Gastroesophageal sphincter (tissue), 3 donors: Measurements from ENCODE around the gene SLC35B2.

Experiments
- CTCF ChIP-seq, 4 experiments: fragments of 200-600 bp in 2 of 4; fragments of 450-650 bp in 2 of 4; sonication (generic) in 1 of 4; IDR thresholded peaks; one replicate each; pipeline ENCODE4 v1.5.1; 2017 to 2019; ENCODE audit warnings: antibody characterized with exemption in 4 of 4, mild to moderate bottlenecking in 2 of 4, moderate library complexity in 2 of 4
- POLR2A ChIP-seq, 2 donors: fragments of 450-650 bp; IDR thresholded peaks; one replicate each; pipeline ENCODE4 v1.6.1; 2017; ENCODE audit warnings: antibody characterized with exemption in 2 of 2, mild to moderate bottlenecking in 2 of 2, moderate library complexity in 1 of 2
- POLR2AphosphoS5 ChIP-seq: sonication (generic); formaldehyde crosslinking; IDR thresholded peaks from one replicate; pipeline ENCODE4 v1.6.1; 2017; ENCODE audit warnings: antibody characterized with exemption

DNA sequence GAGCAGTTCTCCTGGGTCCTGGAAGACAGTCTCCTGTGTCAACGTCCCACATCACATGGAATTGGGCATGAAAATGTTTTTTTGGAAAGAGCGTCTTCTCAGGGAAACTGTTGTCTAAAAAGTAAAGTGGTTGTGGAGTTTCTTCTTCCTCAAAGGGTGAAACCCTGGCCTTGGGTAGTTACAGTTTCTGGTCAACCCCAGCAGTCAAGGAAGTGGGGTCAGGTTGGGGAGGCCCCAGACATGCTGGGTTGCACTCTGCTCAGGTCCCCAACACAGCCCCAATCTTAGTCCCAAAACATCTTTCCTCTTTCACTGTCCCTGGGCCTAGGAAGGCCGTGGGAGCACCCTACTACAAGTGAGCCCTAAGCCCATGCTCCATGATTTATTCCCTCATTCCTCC is 9.0 kb upstream of the SLC35B2 start:
- TF ChIP-seq CTCF (IDR thresholded peaks at IDR 0.05) = no peak
- TF ChIP-seq POLR2A (IDR thresholded peaks at IDR 0.05) = no peak
- TF ChIP-seq POLR2AphosphoS5 = no peak
